Measurements from ENCODE around the gene GGA1.
"Not testable (repeated sequence)": the region's sequence is repeated elsewhere in the genome, so short reads cannot be mapped to it uniquely, and the experiment has no call there.

GGA1 gene

GRCh38 chr22:37655252-37655563, 46.6 kb downstream of the GGA1 start:
- Histone ChIP-seq H3K27ac (ENCODE audit: low read length) (no peak overlapping the region), H3K9me2 (replicated peaks; ENCODE audit: insufficient read depth, low read length) (no peaks in the 10 kb centered on the region), H4K20me1 (ENCODE audit: insufficient read depth, low read length) (0 out of 2 replicates have a peak, but pooled peaks cover 3% of the 10 kb centered on the region), H3K36me3 (replicated peaks; ENCODE audit: insufficient read depth, low read length) (no peaks in the 10 kb centered on the region), H3K4me3 (ENCODE audit: low read length) (no peak overlapping the region), H3K4me1 (ENCODE audit: low read length) (peaks cover 9% of the 10 kb centered on the region), H3F3A (ENCODE audit: insufficient read depth, low read length) (0 out of 2 replicates have a peak, but pooled peaks cover 7% of the 10 kb centered on the region), H3K9me3 (replicated peaks; ENCODE audit: insufficient read depth, low read length) (no peaks in the 10 kb centered on the region), H3K4me2 (ENCODE audit: low read depth, low read length) (no peak overlapping the region), H3K79me2 (ENCODE audit: low read length) (peaks cover 12% of the 10 kb centered on the region), H3K27me3 (replicated peaks; ENCODE audit: insufficient read depth, low read length) (no peaks in the 10 kb centered on the region), H2AFZ (ENCODE audit: low read length) (no peak overlapping the region), H3K9ac (ENCODE audit: low read length) (no peak overlapping the region)
- no peak for DNase-seq
- TF ChIP-seq CTCF (IDR thresholded peaks at IDR 0.05; ENCODE audit: low read length) (no peak), EZH2phosphoT487 (IDR thresholded peaks at IDR 0.05; ENCODE audit: low read length) (no peak), EZH2 (optimal IDR thresholded peaks at IDR 0.05; ENCODE audit: low read depth, low read length) (no peak)

DNA sequence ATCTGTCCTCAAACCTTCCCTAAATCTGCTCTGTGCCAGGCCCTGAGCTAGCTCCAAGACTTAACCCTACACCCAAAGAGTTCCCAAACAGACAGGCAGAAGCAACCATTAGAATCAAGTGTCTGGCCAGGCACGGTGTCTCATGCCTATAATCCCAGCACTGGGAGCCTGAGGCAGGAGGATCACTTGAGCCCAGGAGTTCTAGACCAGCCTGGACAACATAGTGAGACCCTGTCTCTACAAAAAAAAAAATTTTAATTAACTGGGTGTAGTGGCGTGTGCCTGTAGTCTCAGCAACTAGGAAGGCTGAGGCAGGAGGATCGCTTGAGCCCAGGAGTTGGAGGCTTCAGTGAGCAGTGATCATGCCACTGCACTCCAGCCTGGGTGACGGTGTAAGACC, 47.9 kb downstream of the GGA1 start:
- not testable (repeated sequence) for H3K27ac ChIP-seq (ENCODE audit: low read length); H3K9me3 ChIP-seq (replicated peaks; ENCODE audit: insufficient read depth, low read length); DNase-seq; H4K20me1 ChIP-seq (ENCODE audit: insufficient read depth, low read length); H2AFZ ChIP-seq (ENCODE audit: low read length); H3K27me3 ChIP-seq (replicated peaks; ENCODE audit: insufficient read depth, low read length); H3K4me2 ChIP-seq (ENCODE audit: low read depth, low read length); H3K9ac ChIP-seq (ENCODE audit: low read length); H3K4me3 ChIP-seq (ENCODE audit: low read length); H3K9me2 ChIP-seq (replicated peaks; ENCODE audit: insufficient read depth, low read length); H3F3A ChIP-seq (ENCODE audit: insufficient read depth, low read length); H3K36me3 ChIP-seq (replicated peaks; ENCODE audit: insufficient read depth, low read length)
- Histone ChIP-seq H3K79me2 (ENCODE audit: low read length) (peaks cover 26% of the 10 kb centered on the region), H3K4me1 (ENCODE audit: low read length) (peaks cover 15% of the 10 kb centered on the region)

- no peaks in the 10 kb centered on the region for H3K36me3 ChIP-seq (replicated peaks; ENCODE audit: insufficient read depth, low read length)
- H3K9me2 ChIP-seq (replicated peaks; ENCODE audit: insufficient read depth, low read length): no peaks in the 10 kb centered on the region
- peaks cover 15% of the 10 kb centered on the region for H3K4me1 ChIP-seq (ENCODE audit: low read length)
- H3K27me3 ChIP-seq (replicated peaks; ENCODE audit: insufficient read depth, low read length): no peaks in the 10 kb centered on the region
- peak overlapping the region; percentile 78 for H3K4me2 ChIP-seq (ENCODE audit: low read depth, low read length)
- H3K27ac ChIP-seq (ENCODE audit: low read length): peak overlapping the region; percentile 19; the same call in 1 of the 2 replicates
- H3K4me3 ChIP-seq (ENCODE audit: low read length): peak overlapping the region; percentile 64
- H3K9me3 ChIP-seq (replicated peaks; ENCODE audit: insufficient read depth, low read length): no peaks in the 10 kb centered on the region
- H2AFZ ChIP-seq (ENCODE audit: low read length): peak overlapping the region; percentile 81
- peaks cover 35% of the 10 kb centered on the region for H3K79me2 ChIP-seq (ENCODE audit: low read length)
- H3F3A ChIP-seq (ENCODE audit: insufficient read depth, low read length): 0 out of 2 replicates have a peak, but pooled peaks cover 7% of the 10 kb centered on the region
- TF ChIP-seq EZH2 (optimal IDR thresholded peaks at IDR 0.05; ENCODE audit: low read depth, low read length) (no peak), CTCF (IDR thresholded peaks at IDR 0.05; ENCODE audit: low read length) (no peak), EZH2phosphoT487 (IDR thresholded peaks at IDR 0.05; ENCODE audit: low read length) (no peak)
- peak overlapping the region; percentile 39; the same call in 1 of the 2 replicates for H3K9ac ChIP-seq (ENCODE audit: low read length)
- DNase-seq: no peak
- peaks cover 5% of the 10 kb centered on the region; the same call in 1 of the 2 replicates for H4K20me1 ChIP-seq (ENCODE audit: insufficient read depth, low read length)
These were observed 49.0 kb downstream of the GGA1 start for GRCh38 chr22:37657590-37658132.
